IMR-90 (cell line): Measurements from ENCODE around the gene TEKT1. TPM values are rescaled to one million over a fixed set of nuclear protein-coding genes. Genes with fewer than 3 reads are reported as not detected.

ENCODE experiments used
- ATAC-seq: fragments of 200-7000 bp; cut with Tn5 transposase; 2 replicates; pipeline ENCODE4 v1.9.1; 2020; ENCODE audit warnings: low read depth, mild to moderate bottlenecking, moderate library complexity
- BruUV-seq: library from RNA; stranded (reverse); fragments of 400-500 nt; replicated peaks from 2 replicates; lab custom pipeline; 2021; lab: Mats Ljungman, UMichigan
- CTCF ChIA-PET: fragments of 300-600 bp; formaldehyde crosslinking; extraction: SDS; loops from one replicate; lab custom pipeline; 2021; ENCODE audit warnings: antibody characterized with exemption; lab: Yijun Ruan, JAX
- POLR2A ChIA-PET: fragments of 300-600 bp; sonication (Branson Sonifier 250); formaldehyde crosslinking; loops from one replicate; lab custom pipeline; 2022; ENCODE audit warnings: antibody characterized with exemption; ENCODE audit not compliant: unreplicated experiment; lab: Charles Lee
- DNase-seq: peaks from one replicate; pipeline ENCODE4 v3.0.0; 2013
- H2AFZ ChIP-seq: replicated peaks from 2 replicates; pipeline ENCODE3; 2013; ENCODE audit warnings: low read length, mild to moderate bottlenecking; ENCODE audit not compliant: poor library complexity
- H2AK5ac ChIP-seq: 2 replicates; pipeline ENCODE4 v1.6.1; 2013; ENCODE audit warnings: low read depth, low read length, inconsistent platforms
- H2AK9ac ChIP-seq: replicated peaks from 2 replicates; pipeline ENCODE3; 2013; ENCODE audit warnings: mild to moderate bottlenecking, low read depth, low read length, moderate library complexity; ENCODE audit not compliant: poor library complexity
- H2BK120ac ChIP-seq: 2 replicates; pipeline ENCODE4 v1.6.1; 2013; ENCODE audit warnings: low read depth, low read length, inconsistent platforms
- H2BK15ac ChIP-seq: 3 replicates; pipeline ENCODE4 v1.6.1; 2013; ENCODE audit warnings: low read depth, low read length, inconsistent platforms
- H2BK20ac ChIP-seq: 2 replicates; pipeline ENCODE4 v1.6.1; 2013; ENCODE audit warnings: low read depth, mild to moderate bottlenecking, inconsistent platforms, low read length, moderate library complexity
- H2BK5ac ChIP-seq: 2 replicates; pipeline ENCODE4 v1.6.1; 2013; ENCODE audit warnings: mild to moderate bottlenecking, low read depth, low read length, inconsistent platforms; ENCODE audit not compliant: poor library complexity, severe bottlenecking
- H3K14ac ChIP-seq: replicated peaks from 2 replicates; pipeline ENCODE4 v1.6.1; 2013; ENCODE audit warnings: low read depth, low read length, inconsistent platforms
- H3K18ac ChIP-seq: 2 replicates; pipeline ENCODE4 v1.6.1; 2013; ENCODE audit warnings: low read depth, low read length, control low read depth
- H3K23ac ChIP-seq: 2 replicates; pipeline ENCODE4 v1.6.1; 2013; ENCODE audit warnings: low read depth, low read length, inconsistent platforms
- H3K27ac ChIP-seq: 2 replicates; pipeline ENCODE4 v1.5.1; 2013; ENCODE audit warnings: mild to moderate bottlenecking, control low read depth, low read length; ENCODE audit not compliant: insufficient read depth
- H3K27me3 ChIP-seq: 2 replicates; pipeline ENCODE4 v1.6.1; 2013; ENCODE audit warnings: low read length; ENCODE audit not compliant: control insufficient read depth, insufficient read depth
- H3K36me3 ChIP-seq: 2 replicates; pipeline ENCODE4 v1.6.1; 2013; ENCODE audit warnings: low read length, mixed read lengths; ENCODE audit not compliant: control insufficient read depth, insufficient read depth
- H3K4ac ChIP-seq: 2 replicates; pipeline ENCODE4 v1.6.1; 2013; ENCODE audit warnings: low read depth, low read length, inconsistent platforms
- H3K4me1 ChIP-seq: 2 replicates; pipeline ENCODE4 v1.6.1; 2013; ENCODE audit warnings: low read length, mixed read lengths; ENCODE audit not compliant: control insufficient read depth, insufficient read depth
- H3K4me2 ChIP-seq: 2 replicates; pipeline ENCODE4 v1.6.1; 2013; ENCODE audit warnings: low read depth, mild to moderate bottlenecking, control low read depth, low read length, moderate library complexity
- H3K4me3 ChIP-seq: 2 replicates; pipeline ENCODE4 v1.5.1; 2013; ENCODE audit warnings: low read depth, mild to moderate bottlenecking, control low read depth, low read length, moderate library complexity; ENCODE audit not compliant: insufficient read depth
- H3K56ac ChIP-seq: 2 replicates; pipeline ENCODE4 v1.6.1; 2013; ENCODE audit warnings: low read length, inconsistent platforms; ENCODE audit not compliant: insufficient read depth; ENCODE audit errors: extremely low read depth
- H3K79me1 ChIP-seq, 2 experiments: 2 replicates each; pipeline ENCODE4 v1.6.1; 2013; ENCODE audit warnings: low read length in 2 of 2, inconsistent platforms in 1 of 2, low read depth in 1 of 2
- H3K9ac ChIP-seq: 2 replicates; pipeline ENCODE4 v1.6.1; 2013; ENCODE audit warnings: low read depth, low read length, control low read depth
- H3K9me1 ChIP-seq: 2 replicates; pipeline ENCODE4 v1.6.1; 2013; ENCODE audit warnings: low read length, inconsistent platforms; ENCODE audit not compliant: insufficient read depth
- H3K9me3 ChIP-seq: 2 replicates; pipeline ENCODE4 v1.6.1; 2013; ENCODE audit warnings: low read length; ENCODE audit not compliant: control insufficient read depth, insufficient read depth
- H4K20me1 ChIP-seq: 2 replicates; pipeline ENCODE4 v1.6.1; 2013; ENCODE audit warnings: low read length, inconsistent platforms; ENCODE audit not compliant: insufficient read depth
- H4K5ac ChIP-seq: 2 replicates; pipeline ENCODE4 v1.6.1; 2013; ENCODE audit warnings: mild to moderate bottlenecking, low read depth, low read length, control low read depth
- H4K8ac ChIP-seq, 2 experiments: 2 replicates each; pipeline ENCODE4 v1.6.1; 2013; ENCODE audit warnings: low read depth in 2 of 2, low read length in 2 of 2, control low read depth in 1 of 2, inconsistent platforms in 1 of 2
- H4K91ac ChIP-seq: 2 replicates; pipeline ENCODE4 v1.6.1; 2013; ENCODE audit warnings: low read depth, low read length, inconsistent platforms; ENCODE audit not compliant: insufficient read depth
- BHLHE40 ChIP-seq: fragments of 150-350 bp; IDR thresholded peaks from 2 replicates; pipeline ENCODE4 v1.6.1; 2016; ENCODE audit warnings: mild to moderate bottlenecking, low read depth, low read length
- CEBPB ChIP-seq: IDR thresholded peaks from 2 replicates; pipeline ENCODE4 v1.6.1; 2012; ENCODE audit warnings: low read depth, low read length, improper control_type of control experiment
- CHD1 ChIP-seq: IDR thresholded peaks from 2 replicates; pipeline ENCODE4 v1.6.1; 2012; ENCODE audit warnings: low read depth, low read length, improper control_type of control experiment
- CTCF ChIP-seq: conservative IDR thresholded peaks from 2 replicates; pipeline ENCODE4 v1.5.1; 2012; ENCODE audit warnings: mild to moderate bottlenecking, low read depth, low read length, improper control_type of control experiment
- ELK1 ChIP-seq: fragments of 150-350 bp; IDR thresholded peaks from 2 replicates; pipeline ENCODE4 v1.6.1; 2016; ENCODE audit warnings: low read depth, mild to moderate bottlenecking, low read length, moderate library complexity, borderline replicate concordance
- FOS ChIP-seq: fragments of 150-350 bp; IDR thresholded peaks from 2 replicates; pipeline ENCODE4 v1.6.1; 2016; ENCODE audit warnings: low read depth, low read length
- MAFK ChIP-seq: IDR thresholded peaks from 2 replicates; pipeline ENCODE4 v1.6.1; 2012; ENCODE audit warnings: low read depth, low read length, improper control_type of control experiment
- MAZ ChIP-seq: IDR thresholded peaks from 2 replicates; pipeline ENCODE4 v1.6.1; 2012; ENCODE audit warnings: low read depth, mild to moderate bottlenecking, low read length, improper control_type of control experiment, moderate library complexity, borderline replicate concordance
- MXI1 ChIP-seq: IDR thresholded peaks from 2 replicates; pipeline ENCODE4 v1.6.1; 2012; ENCODE audit warnings: low read depth, mild to moderate bottlenecking, low read length, moderate library complexity, borderline replicate concordance
- POLR2A ChIP-seq: IDR thresholded peaks from 2 replicates; pipeline ENCODE4 v1.6.1; 2012; ENCODE audit warnings: mild to moderate bottlenecking, low read depth, low read length
- RAD21 ChIP-seq: IDR thresholded peaks from 2 replicates; pipeline ENCODE4 v1.6.1; 2012; ENCODE audit warnings: low read length, improper control_type of control experiment
- RCOR1 ChIP-seq: IDR thresholded peaks from 2 replicates; pipeline ENCODE4 v1.6.1; 2012; ENCODE audit warnings: mild to moderate bottlenecking, low read length, improper control_type of control experiment; ENCODE audit not compliant: insufficient replicate concordance
- SMC3 ChIP-seq: fragments of 150-350 bp; IDR thresholded peaks from 2 replicates; pipeline ENCODE4 v1.6.1; 2016; ENCODE audit warnings: low read depth, mild to moderate bottlenecking, antibody characterized with exemption, low read length, moderate library complexity
- USF2 ChIP-seq: fragments of 150-350 bp; IDR thresholded peaks from 2 replicates; pipeline ENCODE4 v1.6.1; 2017; ENCODE audit warnings: mild to moderate bottlenecking, antibody characterized with exemption, low read length, low read depth
- WGBS, 2 experiments: methylation state at CpG; one replicate each; pipeline versions ENCODE4 v1.1.5 to v1.1.7; 2013; ENCODE audit warnings: missing lambda C conversion rate in 2 of 2; ENCODE audit not compliant: insufficient read length in 1 of 2; ENCODE audit errors: extremely low coverage in 2 of 2; 5-methylcytosine and 5-hydroxymethylcytosine counted together
- dilution Hi-C: fragments of 300-500 bp; cut with HindIII; formaldehyde crosslinking; loops from one replicate; pipeline ENCODE4 v1.14.3; 2018; ENCODE audit warnings: low sequenced_read_pairs; ENCODE audit not compliant: unreplicated experiment
- in situ Hi-C: fragments of 300-500 bp; cut with MboI; formaldehyde crosslinking; loops from 3 replicates; pipeline ENCODE4 v1.14.3; 2019; ENCODE audit warnings: low sequenced_read_pairs, inconsistent platforms, mixed read lengths
- intact Hi-C: fragments of 100-400 bp; cut with micrococcal nuclease; formaldehyde crosslinking; loops from 2 replicates; pipeline ENCODE4 v1.10.0; 2022
- polyA plus RNA-seq, 3 experiments: library from polyadenylated mRNA; depleted of rRNA; stranded (reverse); fragments of >200 nt; gene quantifications; 2 replicates each; pipeline ENCODE4 v1.2.3, GENCODE V29; 2012; ENCODE audit warnings: low replicate concordance in 1 of 3
- total RNA-seq: library from RNA; depleted of rRNA; stranded (reverse); fragments of >200 nt; gene quantifications from 2 replicates; pipeline ENCODE4 v1.2.3, GENCODE V29; 2012

TEKT1 gene
- total and polyA plus RNA-seq, 2 of the 4 experiments (the other 2 are of a cell fraction) = not detected

DNA sequence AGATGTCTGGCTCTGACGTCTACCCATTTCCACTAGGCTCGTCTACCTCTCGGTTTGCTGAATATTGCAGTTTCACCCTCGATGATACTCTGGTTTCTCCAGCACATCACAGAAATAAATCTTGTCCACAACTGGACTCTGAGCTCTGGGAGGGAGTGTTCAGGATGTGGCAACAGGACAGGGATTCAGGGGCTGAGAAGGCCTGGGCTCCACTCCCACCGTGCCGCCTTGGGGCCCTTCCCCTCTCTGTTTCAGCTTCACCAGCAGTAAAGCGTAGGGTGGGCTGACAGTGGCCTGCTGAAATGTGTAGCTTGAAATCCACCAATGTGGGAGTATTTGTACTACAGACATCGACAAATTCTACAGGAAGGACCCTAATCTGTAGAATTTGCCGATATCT, 20.0 kb downstream of the TEKT1 start:
- H2BK5ac ChIP-seq = no peak overlapping the region
- BruUV-seq = no TSS peak
- no peak overlapping the region for H2BK120ac ChIP-seq
- intact Hi-C loops = no loop called here
- H3K14ac ChIP-seq = no peak overlapping the region
- H4K5ac ChIP-seq = no peak overlapping the region
- ChIA-PET POLR2A (no interaction called here), CTCF (no interaction called here)
- H2BK20ac ChIP-seq = no peak overlapping the region
- H3K4me2 ChIP-seq = no peak overlapping the region
- no peak overlapping the region for H2AFZ ChIP-seq
- H3K23ac ChIP-seq = no peak overlapping the region
- H3K18ac ChIP-seq = no peak overlapping the region
- no peak overlapping the region for H3K56ac ChIP-seq
- no peak for ATAC-seq
- no peaks in the 10 kb centered on the region for H3K9me1 ChIP-seq
- H3K27ac ChIP-seq = no peak overlapping the region
- WGBS, 2 experiments = 80% methylated on average over 1 of the region's 9 CpGs; no CpG with 5 or more reads in 1 of the 2 experiments
- no peak overlapping the region for H3K4ac ChIP-seq
- H2AK5ac ChIP-seq = no peak overlapping the region
- H3K9ac ChIP-seq = no peak overlapping the region
- H3K4me3 ChIP-seq = no peak overlapping the region
- H3K9me3 ChIP-seq = no peaks in the 10 kb centered on the region
- no peaks in the 10 kb centered on the region for H3K4me1 ChIP-seq
- H3K27me3 ChIP-seq = no peaks in the 10 kb centered on the region; the same call in 1 of the 2 replicates
- H2AK9ac ChIP-seq = no peak overlapping the region
- no peak overlapping the region for H4K8ac ChIP-seq
- dilution Hi-C loops = no loop called here
- in situ Hi-C loops = no loop called here
- TF ChIP-seq CTCF (no peak), CEBPB (no peak), ELK1 (no peak), SMC3 (no peak), MAFK (no peak), RCOR1 (no peak), MAZ (no peak), BHLHE40 (no peak), POLR2A (no peak), MXI1 (no peak), USF2 (no peak), CHD1 (no peak), RAD21 (no peak), FOS (no peak)
- DNase-seq = no peak
- H4K91ac ChIP-seq = no peak overlapping the region
- no peaks in the 10 kb centered on the region for H3K36me3 ChIP-seq
- H4K20me1 ChIP-seq = no peaks in the 10 kb centered on the region
- H3K79me1 ChIP-seq = no peaks in the 10 kb centered on the region
- no peak overlapping the region for H2BK15ac ChIP-seq
